Uterus (tissue), 4 donors: Measurements from ENCODE around the gene COL11A1. TPM values are rescaled to one million over a fixed set of nuclear protein-coding genes. Genes with fewer than 3 reads are reported as not detected.
A peak's percentile ranks its signal among the peaks of the same experiment; 100 is the strongest.

ENCODE experiments used
- DNase-seq, 2 donors: peaks; one replicate each; pipeline ENCODE4 v3.0.0-alpha.2; 2019 to 2020
- H3K27ac ChIP-seq, 2 donors: fragments of 200-600 bp; sonication (generic); 1 replicate in 1 of 2; 2 replicates in 1 of 2; pipeline ENCODE4 v1.5.1; 2016 to 2018
- H3K27me3 ChIP-seq, 2 donors: fragments of 200-600 bp; sonication (generic); one replicate each; pipeline ENCODE4 v1.5.1; 2018 to 2019; ENCODE audit warnings: control low read depth in 1 of 2
- H3K36me3 ChIP-seq, 2 donors: fragments of 200-600 bp; sonication (generic); one replicate each; pipeline ENCODE4 v1.5.1; 2019; ENCODE audit warnings: control low read depth in 1 of 2
- H3K4me1 ChIP-seq, 2 donors: fragments of 200-600 bp; sonication (generic); one replicate each; pipeline ENCODE4 v1.5.1; 2018 to 2019; ENCODE audit warnings: control low read depth in 1 of 2
- H3K4me3 ChIP-seq, 2 donors: fragments of 200-600 bp; sonication (generic); 1 replicate in 1 of 2; 2 replicates in 1 of 2; pipeline ENCODE4 v1.5.1; 2018 to 2019; ENCODE audit warnings: mild to moderate bottlenecking in 1 of 2
- H3K9me3 ChIP-seq, 2 donors: fragments of 200-600 bp; sonication (generic); one replicate each; pipeline ENCODE4 v1.5.1; 2019; ENCODE audit warnings: control low read depth in 1 of 2
- POLR2A ChIP-seq, 2 donors: fragments of 450-650 bp; IDR thresholded peaks; one replicate each; pipeline ENCODE4 v1.6.1; 2016; ENCODE audit warnings: antibody characterized with exemption in 2 of 2, mild to moderate bottlenecking in 1 of 2, moderate library complexity in 1 of 2
- intact Hi-C: fragments of 100-400 bp; cut with DNase I; formaldehyde crosslinking; loops from one replicate; pipeline ENCODE4 v1.15.1; 2023; ENCODE audit warnings: low total_unique reads
- total RNA-seq, 4 donors: library from RNA; depleted of rRNA in 3 of 4; stranded (reverse); fragments of >200 nt in 3 of 4; gene quantifications; one replicate each; pipeline versions ENCODE4 v1.1.0 to v1.2.4, GENCODE V29; 2014 to 2023
- TF ChIP-seq, protein P1 (sequence below), 4 experiments: fragments of 200-600 bp in 2 of 4; fragments of 450-650 bp in 2 of 4; sonication (generic) in 2 of 4; IDR thresholded peaks; one replicate each; pipeline ENCODE4 v1.5.1; 2016 to 2019; ENCODE audit warnings: antibody characterized with exemption in 4 of 4, mild to moderate bottlenecking in 2 of 4, moderate library complexity in 1 of 4
- donor health status: DM: yes; HTN: yes; CAD: no.

COL11A1 gene
- 10 to 100 TPM in 1 of 4 donors, under 1 TPM in 1, not detected in 2; 0.76 to 30.1 TPM for total RNA-seq

DNA sequence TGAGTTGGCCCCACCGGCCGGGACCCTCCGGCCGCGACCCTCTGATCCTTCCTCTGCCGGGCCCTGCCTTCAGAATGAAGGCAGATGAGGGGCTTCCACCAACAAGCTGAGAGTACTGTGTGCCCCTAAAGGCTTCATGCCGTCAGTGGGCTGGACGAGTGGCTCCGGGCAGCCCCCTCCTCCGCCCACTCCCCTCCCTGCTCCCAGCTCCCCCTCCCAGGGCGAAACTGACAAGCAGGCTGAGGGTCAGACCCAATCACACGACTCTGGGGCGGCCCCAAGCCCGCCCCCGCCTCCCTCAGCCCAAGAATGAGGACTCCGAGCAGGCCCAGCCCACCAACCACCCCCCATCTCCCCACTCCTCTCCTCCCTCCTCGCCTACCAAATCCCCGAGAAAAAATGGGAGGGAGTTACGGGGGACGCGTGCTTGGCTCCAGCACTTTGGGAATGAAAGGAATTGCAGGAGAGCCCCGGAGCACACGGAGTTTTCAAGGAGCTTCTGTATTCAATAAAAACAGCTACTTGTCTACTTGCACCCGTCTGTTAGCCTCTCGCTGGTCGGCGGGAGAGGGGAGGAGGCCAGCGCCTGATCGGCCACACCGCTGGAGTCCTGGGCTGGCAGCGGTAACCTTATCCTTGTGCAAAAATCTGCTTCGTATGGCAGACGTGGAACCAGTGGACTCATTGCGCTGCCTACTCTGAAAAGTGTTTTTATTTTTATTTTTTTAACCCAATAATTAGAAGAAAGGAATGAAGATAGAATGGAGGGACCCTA lies at the start of gene COL11A1:
COL11A1 (minus strand) TSS at position 147 of the 775 bp plus-strand sequence. CDS start 344 bp downstream, outside the sequence.
- peak within 1 kb of the TSS; percentile 16 to 42 for H3K4me3 ChIP-seq
- no peaks in the 10 kb centered on the region for H3K9me3 ChIP-seq
- peak in 1 of 2 donors; percentile 14 for DNase-seq
- no peak within 1 kb of the TSS for H3K27ac ChIP-seq
- no peaks in the 10 kb centered on the region for H3K27me3 ChIP-seq
- intact Hi-C loops: no loop called here
- no peaks in the 10 kb centered on the region for H3K4me1 ChIP-seq
- H3K36me3 ChIP-seq: no peaks in the 10 kb centered on the region
- TF ChIP-seq POLR2A (IDR thresholded peaks at IDR 0.05): no peak
- TF ChIP-seq, protein P1, sequence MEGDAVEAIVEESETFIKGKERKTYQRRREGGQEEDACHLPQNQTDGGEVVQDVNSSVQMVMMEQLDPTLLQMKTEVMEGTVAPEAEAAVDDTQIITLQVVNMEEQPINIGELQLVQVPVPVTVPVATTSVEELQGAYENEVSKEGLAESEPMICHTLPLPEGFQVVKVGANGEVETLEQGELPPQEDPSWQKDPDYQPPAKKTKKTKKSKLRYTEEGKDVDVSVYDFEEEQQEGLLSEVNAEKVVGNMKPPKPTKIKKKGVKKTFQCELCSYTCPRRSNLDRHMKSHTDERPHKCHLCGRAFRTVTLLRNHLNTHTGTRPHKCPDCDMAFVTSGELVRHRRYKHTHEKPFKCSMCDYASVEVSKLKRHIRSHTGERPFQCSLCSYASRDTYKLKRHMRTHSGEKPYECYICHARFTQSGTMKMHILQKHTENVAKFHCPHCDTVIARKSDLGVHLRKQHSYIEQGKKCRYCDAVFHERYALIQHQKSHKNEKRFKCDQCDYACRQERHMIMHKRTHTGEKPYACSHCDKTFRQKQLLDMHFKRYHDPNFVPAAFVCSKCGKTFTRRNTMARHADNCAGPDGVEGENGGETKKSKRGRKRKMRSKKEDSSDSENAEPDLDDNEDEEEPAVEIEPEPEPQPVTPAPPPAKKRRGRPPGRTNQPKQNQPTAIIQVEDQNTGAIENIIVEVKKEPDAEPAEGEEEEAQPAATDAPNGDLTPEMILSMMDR (IDR thresholded peaks at IDR 0.05): no peak

- no peak for DNase-seq
- TF ChIP-seq, protein P1 (IDR thresholded peaks at IDR 0.05): no peak
- TF ChIP-seq POLR2A (IDR thresholded peaks at IDR 0.05): no peak
Observed at GRCh38 chr1:103156966-103157365, 48.6 kb upstream of the COL11A1 start.

GRCh38 chr1:103146166-103146565 lies 37.8 kb upstream of the COL11A1 start:
- no peak overlapping the region for H3K4me3 ChIP-seq
- no peak for TF ChIP-seq POLR2A (IDR thresholded peaks at IDR 0.05)
- TF ChIP-seq, protein P1 (IDR thresholded peaks at IDR 0.05): no peak
- H3K9me3 ChIP-seq: no peaks in the 10 kb centered on the region
- H3K27ac ChIP-seq: no peak overlapping the region
- no peaks in the 10 kb centered on the region for H3K27me3 ChIP-seq
- intact Hi-C loops: no loop called here
- DNase-seq: no peak
- no peaks in the 10 kb centered on the region for H3K4me1 ChIP-seq
- no peaks in the 10 kb centered on the region for H3K36me3 ChIP-seq

More at GRCh38 chr1:103156966-103157365, 48.6 kb upstream of the COL11A1 start:
- Histone ChIP-seq H3K27me3 (no peaks in the 10 kb centered on the region), H3K4me3 (no peak overlapping the region), H3K36me3 (no peaks in the 10 kb centered on the region), H3K9me3 (no peaks in the 10 kb centered on the region), H3K27ac (no peak overlapping the region), H3K4me1 (no peaks in the 10 kb centered on the region)
- intact Hi-C loops: no loop called here

DNA sequence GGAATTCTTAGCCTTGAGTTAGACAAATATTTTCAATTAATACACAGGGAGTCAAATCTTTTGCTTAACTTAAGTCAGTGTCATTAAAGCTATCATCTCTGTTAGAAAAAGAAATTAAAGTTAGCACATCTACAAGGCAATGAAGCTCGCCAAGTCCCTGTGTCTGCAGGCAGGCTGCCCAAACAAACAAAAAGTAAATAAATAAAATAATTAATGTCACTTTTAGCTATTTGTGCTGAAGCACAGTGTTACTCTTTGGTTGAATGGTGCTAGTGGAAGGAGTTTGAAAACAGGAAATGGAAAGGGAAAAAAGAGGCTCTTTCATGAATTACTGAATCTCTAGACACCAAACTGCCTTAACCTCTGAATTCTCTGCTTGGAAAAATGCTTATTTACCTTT lies 37.1 kb upstream of the COL11A1 start:
- Histone ChIP-seq H3K27me3 (no peaks in the 10 kb centered on the region), H3K36me3 (no peaks in the 10 kb centered on the region), H3K4me1 (no peaks in the 10 kb centered on the region), H3K27ac (no peak overlapping the region), H3K9me3 (no peaks in the 10 kb centered on the region), H3K4me3 (no peak overlapping the region)
- intact Hi-C loops: no loop called here
- TF ChIP-seq, protein P1 (IDR thresholded peaks at IDR 0.05): no peak
- no peak for TF ChIP-seq POLR2A (IDR thresholded peaks at IDR 0.05)
- DNase-seq: no peak

- Histone ChIP-seq H3K36me3 (no peaks in the 10 kb centered on the region), H3K27ac (no peak overlapping the region), H3K27me3 (no peaks in the 10 kb centered on the region), H3K4me1 (no peaks in the 10 kb centered on the region), H3K9me3 (no peaks in the 10 kb centered on the region), H3K4me3 (no peak overlapping the region)
- TF ChIP-seq, protein P1 (IDR thresholded peaks at IDR 0.05): no peak
- TF ChIP-seq POLR2A (IDR thresholded peaks at IDR 0.05): no peak
- intact Hi-C loops: no loop called here
- no peak for DNase-seq
Observed at GRCh38 chr1:103144681-103145080, 36.4 kb upstream of the COL11A1 start.
